A549 (cell line): Measurements from ENCODE around the gene MAPRE2. TPM values are rescaled to one million over a fixed set of nuclear protein-coding genes. Genes with fewer than 3 reads are reported as not detected.

Experiments used
- ATAC-seq, 2 experiments: fragments of 200-7000 bp in 1 of 2; fragments of >200 bp in 1 of 2; cut with Nextera tagmentation in 1 of 2; cut with Tn5 transposase in 1 of 2; 3 replicates each; pipeline versions ENCODE4 v1.8.0 to v1.9.1; 2018 to 2020; ENCODE audit warnings: mild to moderate bottlenecking in 1 of 2, moderate library complexity in 1 of 2
- CTCF ChIA-PET: fragments of 300-600 bp; sonication (Branson Sonifier 250); formaldehyde crosslinking; extraction: SDS; loops from one replicate; lab custom pipeline; 2021; ENCODE audit warnings: antibody characterized with exemption, inconsistent platforms; lab: Yijun Ruan, JAX
- POLR2A ChIA-PET: fragments of 350-600 bp; formaldehyde crosslinking; extraction: SDS; loops from one replicate; lab custom pipeline; 2021; ENCODE audit warnings: antibody characterized with exemption, inconsistent platforms; lab: Yijun Ruan, JAX
- DNase-seq, 2 experiments: peaks; one replicate each; pipeline versions ENCODE4 v3.0.0 to v3.0.0-alpha.2; 2011 to 2016; ENCODE audit warnings: low read depth in 1 of 2, low spot score in 1 of 2
- FAIRE-seq: peaks from 2 replicates; lab custom pipeline; 2011; peaks lifted over from hg19 to GRCh38; lab: Jason Lieb, UNC
- H3K27ac ChIP-seq, 2 experiments: fragments of >200 bp; sonication (Bioruptor Twin); formaldehyde crosslinking; 3 replicates each; pipeline ENCODE4 v1.5.1; 2016 to 2017
- H3K4me1 ChIP-seq: fragments of >200 bp; sonication (Bioruptor Twin); formaldehyde crosslinking; 3 replicates; pipeline ENCODE4 v1.6.1; 2016
- H3K4me2 ChIP-seq: fragments of >200 bp; sonication (Bioruptor Twin); formaldehyde crosslinking; 3 replicates; pipeline ENCODE4 v1.6.1; 2016
- H3K4me3 ChIP-seq: fragments of >200 bp; sonication (Bioruptor Twin); formaldehyde crosslinking; 3 replicates; pipeline ENCODE4 v1.5.1; 2016
- H3K9me3 ChIP-seq: fragments of >200 bp; sonication (Bioruptor Twin); formaldehyde crosslinking; 3 replicates; pipeline ENCODE4 v1.6.1; 2016
- CBX2 ChIP-seq: fragments of 200-600 bp; sonication (generic); IDR thresholded peaks from 2 replicates; pipeline ENCODE4 v1.6.1; 2016; ENCODE audit warnings: low read depth, mild to moderate bottlenecking, borderline replicate concordance
- E2F6 ChIP-seq: IDR thresholded peaks from 2 replicates; pipeline ENCODE4 v1.6.1; 2012; ENCODE audit warnings: low read depth, borderline replicate concordance
- EP300 ChIP-seq, 2 experiments: fragments of >200 bp; sonication (Bioruptor Twin); formaldehyde crosslinking; IDR thresholded peaks; 2 replicates in 1 of 2; 3 replicates in 1 of 2; pipeline ENCODE4 v1.6.1; 2016 to 2017
- ESRRA ChIP-seq: fragments of 150-350 bp; IDR thresholded peaks from 2 replicates; pipeline ENCODE4 v1.6.1; 2014; ENCODE audit warnings: mild to moderate bottlenecking, low read length, borderline replicate concordance
- FOSB ChIP-seq: fragments of 250-450 bp; sonication (Bioruptor Pico); IDR thresholded peaks from 2 replicates; pipeline ENCODE4 v1.5.0; 2020; ENCODE audit warnings: mild to moderate bottlenecking, moderate library complexity
- FOXS1 ChIP-seq: fragments of 250-450 bp; sonication (Bioruptor Pico); IDR thresholded peaks from 2 replicates; pipeline ENCODE4 v1.5.0; 2020; ENCODE audit warnings: mild to moderate bottlenecking, moderate library complexity
- HDAC2 ChIP-seq: fragments of 200-600 bp; sonication (generic); IDR thresholded peaks from 2 replicates; pipeline ENCODE4 v1.6.1; 2016
- HEYL ChIP-seq: fragments of 250-450 bp; sonication (Bioruptor Pico); IDR thresholded peaks from 2 replicates; pipeline ENCODE4 v1.8.0; 2021; ENCODE audit warnings: mild to moderate bottlenecking, moderate library complexity
- HOXA7 ChIP-seq: fragments of 250-450 bp; sonication (Bioruptor Pico); IDR thresholded peaks from 2 replicates; pipeline ENCODE4 v1.5.0; 2020; ENCODE audit warnings: mild to moderate bottlenecking, moderate library complexity
- HOXB5 ChIP-seq: fragments of 250-450 bp; sonication (Bioruptor Pico); IDR thresholded peaks from 2 replicates; pipeline ENCODE4 v1.5.0; 2020; ENCODE audit warnings: mild to moderate bottlenecking, moderate library complexity
- JUN ChIP-seq, 2 experiments: fragments of >200 bp; sonication (Bioruptor Twin); formaldehyde crosslinking; IDR thresholded peaks; 2 replicates in 1 of 2; 3 replicates in 1 of 2; pipeline ENCODE4 v1.6.1; 2016 to 2017
- KDM1A ChIP-seq: fragments of 200-600 bp; sonication (generic); IDR thresholded peaks from 2 replicates; pipeline ENCODE4 v1.6.1; 2016; ENCODE audit warnings: low read depth, mild to moderate bottlenecking
- KDM5A ChIP-seq: fragments of 200-600 bp; sonication (generic); IDR thresholded peaks from 2 replicates; pipeline ENCODE4 v1.6.1; 2016; ENCODE audit warnings: antibody characterized with exemption, mild to moderate bottlenecking
- MAFK ChIP-seq: fragments of 450-650 bp; IDR thresholded peaks from 2 replicates; pipeline ENCODE4 v1.6.1; 2014; ENCODE audit not compliant: partially characterized antibody
- MYC ChIP-seq: IDR thresholded peaks from 2 replicates; pipeline ENCODE4 v1.6.1; 2012; ENCODE audit warnings: mild to moderate bottlenecking, inconsistent platforms, low read length, improper control_type of control experiment, borderline replicate concordance
- POLR2AphosphoS2 ChIP-seq: conservative IDR thresholded peaks from 2 replicates; pipeline ENCODE4 v1.6.1; 2012; ENCODE audit warnings: low read length, improper control_type of control experiment, inconsistent platforms
- RAD21 ChIP-seq, 2 experiments: fragments of >200 bp in 1 of 2; sonication (Bioruptor Twin) in 1 of 2; formaldehyde crosslinking in 1 of 2; IDR thresholded peaks in 1 of 2; conservative IDR thresholded peaks in 1 of 2; 2 replicates in 1 of 2; 3 replicates in 1 of 2; pipeline ENCODE4 v1.6.1; 2012 to 2018; ENCODE audit warnings: inconsistent platforms in 1 of 2
- RARB ChIP-seq: fragments of 250-450 bp; sonication (Bioruptor Pico); IDR thresholded peaks from 2 replicates; pipeline ENCODE4 v1.8.0; 2021; ENCODE audit warnings: mild to moderate bottlenecking, moderate library complexity
- RCOR1 ChIP-seq: fragments of 150-350 bp; IDR thresholded peaks from 2 replicates; pipeline ENCODE4 v1.6.1; 2014; ENCODE audit warnings: antibody characterized with exemption, low read length, low read depth
- REST ChIP-seq: fragments of 200-600 bp; sonication (generic); IDR thresholded peaks from 2 replicates; pipeline ENCODE4 v1.6.1; 2016; ENCODE audit warnings: antibody characterized with exemption, mild to moderate bottlenecking, moderate library complexity
- RFX5 ChIP-seq: fragments of 450-650 bp; IDR thresholded peaks from 2 replicates; pipeline ENCODE4 v1.7.1; 2014; ENCODE audit warnings: antibody characterized with exemption, mild to moderate bottlenecking, moderate library complexity
- RNF2 ChIP-seq: fragments of 200-600 bp; sonication (generic); IDR thresholded peaks from 2 replicates; pipeline ENCODE4 v1.6.1; 2016; ENCODE audit warnings: low read depth, mild to moderate bottlenecking, antibody characterized with exemption, moderate library complexity, borderline replicate concordance
- SMC3 ChIP-seq: fragments of >200 bp; sonication (Bioruptor Twin); formaldehyde crosslinking; IDR thresholded peaks from 3 replicates; pipeline ENCODE4 v1.6.1; 2018; ENCODE audit warnings: inconsistent platforms
- SREBF2 ChIP-seq: fragments of 450-650 bp; IDR thresholded peaks from 2 replicates; pipeline ENCODE4 v1.6.1; 2014; ENCODE audit warnings: mild to moderate bottlenecking, moderate library complexity
- TFCP2L1 ChIP-seq: fragments of 250-450 bp; sonication (Bioruptor Pico); IDR thresholded peaks from 2 replicates; pipeline ENCODE4 v1.5.0; 2021; ENCODE audit warnings: mild to moderate bottlenecking
- TP53 ChIP-seq: fragments of 250-450 bp; sonication (Bioruptor Pico); IDR thresholded peaks from 2 replicates; pipeline ENCODE4 v1.5.0; 2021; ENCODE audit warnings: mild to moderate bottlenecking, moderate library complexity
- ZC3H11A ChIP-seq: fragments of 450-650 bp; IDR thresholded peaks from 2 replicates; pipeline ENCODE4 v1.6.1; 2014; ENCODE audit warnings: antibody characterized with exemption, mild to moderate bottlenecking
- ZFP36 ChIP-seq: fragments of 450-650 bp; IDR thresholded peaks from 2 replicates; pipeline ENCODE4 v1.6.1; 2014; ENCODE audit warnings: borderline replicate concordance; ENCODE audit not compliant: partially characterized antibody
- ZNF302 ChIP-seq: fragments of 250-450 bp; sonication (Bioruptor Pico); IDR thresholded peaks from 2 replicates; pipeline ENCODE4 v1.9.0; 2021; ENCODE audit warnings: inconsistent platforms, mild to moderate bottlenecking, moderate library complexity
- ZSCAN20 ChIP-seq: fragments of 250-450 bp; sonication (Bioruptor Pico); IDR thresholded peaks from 2 replicates; pipeline ENCODE4 v1.8.0; 2022; ENCODE audit warnings: mild to moderate bottlenecking, moderate library complexity
- WGBS: methylation state at CpG from one replicate; pipeline ENCODE4 v1.1.6; 2017; ENCODE audit errors: missing lambda C conversion rate; 5-methylcytosine and 5-hydroxymethylcytosine counted together
- polyA plus RNA-seq, 4 experiments: library from polyadenylated mRNA; depleted of rRNA in 3 of 4; stranded (reverse); fragments of >200 nt; fragmentation: RNase III in 1 of 4; extraction: RNeasy Plus Mini Kit Qiagen cat#74134 plus additional on column Dnase treatment in 1 of 4; gene quantifications; 2 replicates in 3 of 4; 3 replicates in 1 of 4; pipeline ENCODE4 v1.2.3, GENCODE V29; 2011 to 2017
- TF ChIP-seq, protein P1 (sequence below): fragments of 250-450 bp; sonication (Bioruptor Pico); IDR thresholded peaks from 2 replicates; pipeline ENCODE4 v1.5.0; 2020; ENCODE audit warnings: low read depth, mild to moderate bottlenecking, moderate library complexity
- TF ChIP-seq, protein P2 (sequence below): IDR thresholded peaks from 2 replicates; pipeline ENCODE4 v1.6.1; 2012

Gene MAPRE2
- polyA plus RNA-seq, 2 of the 4 experiments (the other 2 are of a cell fraction) = 11.4 to 59.1 TPM

GRCh38 chr18:35063875-35064690, 22.9 kb downstream of the MAPRE2 start:
- H3K4me1 ChIP-seq = peaks cover 11% of the 10 kb centered on the region; the same call in 2 of the 3 replicates
- H3K4me2 ChIP-seq = no peak overlapping the region
- 67% methylated on average over 4 of the region's 4 CpGs for WGBS
- CTCF ChIA-PET = no interaction called here
- H3K27ac ChIP-seq = no peak overlapping the region
- no peak for ATAC-seq
- no peak for TF ChIP-seq RARB (CRISPR knock-in tag)
- no peak for TF ChIP-seq JUN (IDR thresholded peaks at IDR 0.05)
- no peak for TF ChIP-seq ZNF302 (CRISPR knock-in tag)
- no peak for TF ChIP-seq TP53 (CRISPR knock-in tag)
- no peak for TF ChIP-seq SMC3
- no peak for TF ChIP-seq ZC3H11A
- no peak for TF ChIP-seq SREBF2
- TF ChIP-seq HEYL (CRISPR knock-in tag) = no peak
- TF ChIP-seq ZSCAN20 = no peak
- TF ChIP-seq, protein P1, sequence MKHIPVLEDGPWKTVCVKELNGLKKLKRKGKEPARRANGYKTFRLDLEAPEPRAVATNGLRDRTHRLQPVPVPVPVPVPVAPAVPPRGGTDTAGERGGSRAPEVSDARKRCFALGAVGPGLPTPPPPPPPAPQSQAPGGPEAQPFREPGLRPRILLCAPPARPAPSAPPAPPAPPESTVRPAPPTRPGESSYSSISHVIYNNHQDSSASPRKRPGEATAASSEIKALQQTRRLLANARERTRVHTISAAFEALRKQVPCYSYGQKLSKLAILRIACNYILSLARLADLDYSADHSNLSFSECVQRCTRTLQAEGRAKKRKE (CRISPR knock-in tag) = no peak
- TF ChIP-seq ESRRA = no peak
- no peak for TF ChIP-seq ZFP36
- no peak for TF ChIP-seq TFCP2L1 (CRISPR knock-in tag)
- TF ChIP-seq RFX5 = no peak
- no peak for TF ChIP-seq EP300 (IDR thresholded peaks at IDR 0.05)
- no peak for TF ChIP-seq FOXS1 (CRISPR knock-in tag)
- TF ChIP-seq REST = no peak
- TF ChIP-seq POLR2AphosphoS2 = no peak
- no peak for TF ChIP-seq RCOR1
- no peak for DNase-seq
- FAIRE-seq = no peak
- H3K9me3 ChIP-seq = no peaks in the 10 kb centered on the region
- POLR2A ChIA-PET = no interaction called here
- no peak overlapping the region for H3K4me3 ChIP-seq

GRCh38 chr18:35067454-35067853, 26.2 kb downstream of the MAPRE2 start:
- no peak overlapping the region for H3K27ac ChIP-seq
- FAIRE-seq (no peak), DNase-seq (no peak), ATAC-seq (no peak)
- H3K4me3 ChIP-seq = no peak overlapping the region
- 68% methylated on average over 4 of the region's 4 CpGs for WGBS
- POLR2A ChIA-PET = no interaction called here
- no peaks in the 10 kb centered on the region; the same call in 2 of the 3 replicates for H3K4me1 ChIP-seq
- H3K9me3 ChIP-seq = no peaks in the 10 kb centered on the region
- CTCF ChIA-PET = no interaction called here
- H3K4me2 ChIP-seq = no peak overlapping the region
- no peak for TF ChIP-seq HEYL (CRISPR knock-in tag)
- no peak for TF ChIP-seq SREBF2
- TF ChIP-seq KDM1A = no peak
- TF ChIP-seq ZC3H11A = no peak
- no peak for TF ChIP-seq HDAC2
- no peak for TF ChIP-seq MYC
- no peak for TF ChIP-seq MAFK
- TF ChIP-seq RNF2 = no peak
- no peak for TF ChIP-seq SMC3
- TF ChIP-seq FOSB = no peak
- TF ChIP-seq, protein P1 (CRISPR knock-in tag) = no peak
- TF ChIP-seq, protein P2, sequence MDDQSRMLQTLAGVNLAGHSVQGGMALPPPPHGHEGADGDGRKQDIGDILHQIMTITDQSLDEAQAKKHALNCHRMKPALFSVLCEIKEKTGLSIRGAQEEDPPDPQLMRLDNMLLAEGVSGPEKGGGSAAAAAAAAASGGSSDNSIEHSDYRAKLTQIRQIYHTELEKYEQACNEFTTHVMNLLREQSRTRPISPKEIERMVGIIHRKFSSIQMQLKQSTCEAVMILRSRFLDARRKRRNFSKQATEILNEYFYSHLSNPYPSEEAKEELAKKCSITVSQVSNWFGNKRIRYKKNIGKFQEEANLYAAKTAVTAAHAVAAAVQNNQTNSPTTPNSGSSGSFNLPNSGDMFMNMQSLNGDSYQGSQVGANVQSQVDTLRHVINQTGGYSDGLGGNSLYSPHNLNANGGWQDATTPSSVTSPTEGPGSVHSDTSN = no peak
- no peak for TF ChIP-seq HOXB5 (CRISPR knock-in tag)
- TF ChIP-seq CBX2 = no peak
- TF ChIP-seq KDM5A = no peak
- no peak for TF ChIP-seq HOXA7
- TF ChIP-seq RAD21 (conservative IDR thresholded peaks at IDR 0.05 in 1 of 2, IDR thresholded peaks at IDR 0.05 in 1 of 2) = no peak
- no peak for TF ChIP-seq E2F6
